Gastroesophageal sphincter (tissue), 3 donors: ENCODE results near the gene ROR1.

ENCODE experiments used
- EP300 ChIP-seq: sonication (generic); formaldehyde crosslinking; IDR thresholded peaks from one replicate; pipeline ENCODE4 v1.6.1; 2017; ENCODE audit warnings: antibody characterized with exemption, mild to moderate bottlenecking
- POLR2A ChIP-seq, 2 donors: fragments of 450-650 bp; IDR thresholded peaks; one replicate each; pipeline ENCODE4 v1.6.1; 2017; ENCODE audit warnings: antibody characterized with exemption in 2 of 2, mild to moderate bottlenecking in 2 of 2, moderate library complexity in 1 of 2
- POLR2AphosphoS5 ChIP-seq: sonication (generic); formaldehyde crosslinking; IDR thresholded peaks from one replicate; pipeline ENCODE4 v1.6.1; 2017; ENCODE audit warnings: antibody characterized with exemption
- TF ChIP-seq, protein P1 (sequence below), 4 experiments: fragments of 200-600 bp in 2 of 4; fragments of 450-650 bp in 2 of 4; sonication (generic) in 1 of 4; IDR thresholded peaks; one replicate each; pipeline ENCODE4 v1.5.1; 2017 to 2019; ENCODE audit warnings: antibody characterized with exemption in 4 of 4, mild to moderate bottlenecking in 2 of 4, moderate library complexity in 2 of 4

- TF ChIP-seq, protein P1, sequence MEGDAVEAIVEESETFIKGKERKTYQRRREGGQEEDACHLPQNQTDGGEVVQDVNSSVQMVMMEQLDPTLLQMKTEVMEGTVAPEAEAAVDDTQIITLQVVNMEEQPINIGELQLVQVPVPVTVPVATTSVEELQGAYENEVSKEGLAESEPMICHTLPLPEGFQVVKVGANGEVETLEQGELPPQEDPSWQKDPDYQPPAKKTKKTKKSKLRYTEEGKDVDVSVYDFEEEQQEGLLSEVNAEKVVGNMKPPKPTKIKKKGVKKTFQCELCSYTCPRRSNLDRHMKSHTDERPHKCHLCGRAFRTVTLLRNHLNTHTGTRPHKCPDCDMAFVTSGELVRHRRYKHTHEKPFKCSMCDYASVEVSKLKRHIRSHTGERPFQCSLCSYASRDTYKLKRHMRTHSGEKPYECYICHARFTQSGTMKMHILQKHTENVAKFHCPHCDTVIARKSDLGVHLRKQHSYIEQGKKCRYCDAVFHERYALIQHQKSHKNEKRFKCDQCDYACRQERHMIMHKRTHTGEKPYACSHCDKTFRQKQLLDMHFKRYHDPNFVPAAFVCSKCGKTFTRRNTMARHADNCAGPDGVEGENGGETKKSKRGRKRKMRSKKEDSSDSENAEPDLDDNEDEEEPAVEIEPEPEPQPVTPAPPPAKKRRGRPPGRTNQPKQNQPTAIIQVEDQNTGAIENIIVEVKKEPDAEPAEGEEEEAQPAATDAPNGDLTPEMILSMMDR (IDR thresholded peaks at IDR 0.05): no peak
- TF ChIP-seq POLR2AphosphoS5 (no peak), POLR2A (IDR thresholded peaks at IDR 0.05) (no peak), EP300 (no peak)
Observed at GRCh38 chr1:63730211-63730610, 43.6 kb upstream of the ROR1 start.
